Measurements from ENCODE around the gene SLC8A1. TPM values are rescaled to one million over a fixed set of nuclear protein-coding genes. Genes with fewer than 3 reads are reported as not detected.

SLC8A1 gene
- total and polyA plus RNA-seq, 5 experiments from 2014 or later, result 0.22 to 0.34 TPM; not detected in 3

DNA sequence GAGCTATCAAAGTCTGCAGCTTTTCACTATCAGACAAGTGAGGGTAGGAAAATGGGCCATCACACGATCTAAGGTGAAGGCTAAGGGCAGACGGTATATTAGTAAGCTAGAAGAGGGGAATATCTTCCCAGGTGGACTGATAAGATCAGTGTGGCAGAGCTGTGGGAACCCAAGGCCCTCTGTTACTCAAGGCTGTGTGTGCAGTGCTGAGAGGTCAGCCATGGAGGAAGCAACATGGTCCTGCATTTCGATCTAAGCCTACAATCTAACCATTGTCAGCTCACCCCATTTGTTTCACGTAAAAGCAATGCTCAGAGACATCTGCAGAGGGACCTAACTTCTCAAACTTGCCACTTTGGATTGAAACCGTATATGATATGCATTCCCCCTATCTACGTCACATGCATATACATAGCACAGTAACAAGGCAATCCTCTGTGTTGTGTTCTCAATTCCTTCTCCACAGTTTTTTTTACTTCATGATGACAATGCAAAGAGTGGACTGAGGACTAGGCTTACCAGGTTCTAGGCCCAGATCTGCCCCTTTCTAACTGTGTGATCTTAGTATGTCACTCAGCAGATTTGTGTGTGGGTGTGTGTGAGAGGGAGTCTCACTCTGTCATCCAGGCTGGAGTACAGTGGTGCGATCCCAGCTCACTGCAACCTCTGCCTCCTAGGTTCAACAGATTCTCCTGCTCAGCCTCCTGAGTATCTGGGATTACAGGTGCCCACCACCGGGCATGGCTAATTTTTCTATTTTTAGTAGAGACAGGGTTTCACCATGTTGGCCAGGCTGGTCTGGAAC is 45.2 kb downstream of the SLC8A1 start:
- ATAC-seq (no peak), DNase-seq (no peak)
- no peak overlapping the region for H3K27ac Mint-ChIP-seq
- peaks cover 0 to 3% (median 0%) of the 10 kb centered on the region in 9 donors for H3K9me3 Mint-ChIP-seq
- peaks cover 0 to 7% (median 0%) of the 10 kb centered on the region in 5 donors for H3K27me3 Mint-ChIP-seq
- no peaks in the 10 kb centered on the region for H3K36me3 Mint-ChIP-seq
- H3K4me3 Mint-ChIP-seq, result no peak overlapping the region
- POLR2A ChIA-PET, result no interaction called here
- no peaks in the 10 kb centered on the region for H3K4me1 Mint-ChIP-seq

DNA sequence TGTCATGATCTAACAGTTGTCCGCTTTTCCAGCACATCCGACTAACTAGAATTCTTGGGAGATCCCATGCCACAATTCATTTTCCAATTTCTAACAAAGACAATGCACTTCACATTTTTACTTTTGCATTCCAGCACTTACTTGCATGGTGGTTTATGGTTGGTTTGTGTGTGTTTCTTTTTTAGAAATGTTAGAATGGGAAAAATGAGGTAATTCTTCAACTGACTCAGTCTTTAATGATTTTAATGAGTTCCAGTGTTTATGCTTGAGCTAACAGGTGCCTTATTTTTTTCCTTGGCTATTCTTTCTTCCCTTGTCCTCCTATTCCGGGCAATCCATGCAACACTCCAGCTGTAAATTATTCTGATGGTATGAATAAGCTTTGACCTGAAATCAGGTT is 46.4 kb downstream of the SLC8A1 start:
- peaks cover 0 to 3% (median 0%) of the 10 kb centered on the region in 9 donors for H3K9me3 Mint-ChIP-seq
- POLR2A ChIA-PET, result no interaction called here

DNA sequence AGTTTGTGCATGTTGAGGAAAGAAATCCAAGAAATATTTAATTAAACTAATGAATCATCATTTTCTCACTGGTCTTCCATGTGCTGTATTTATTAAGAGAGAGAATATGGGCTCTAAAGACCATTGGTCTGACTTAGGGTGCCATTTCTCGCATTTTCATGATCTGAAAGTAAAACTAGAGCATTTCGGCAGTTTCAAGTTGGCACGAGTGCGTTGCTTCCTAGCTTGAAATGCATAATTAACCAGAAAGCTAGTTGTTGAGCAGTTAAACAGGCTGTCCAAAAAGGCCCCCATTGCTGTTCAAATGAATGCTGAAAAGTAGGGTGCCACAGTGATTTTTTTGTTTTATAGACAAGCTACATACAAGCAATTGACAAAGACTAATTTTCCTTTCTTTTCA is 47.4 kb downstream of the SLC8A1 start:
- H3K27ac Mint-ChIP-seq, result no peak overlapping the region
- peaks cover 0 to 3% (median 0%) of the 10 kb centered on the region in 9 donors for H3K9me3 Mint-ChIP-seq
- no peaks in the 10 kb centered on the region for H3K36me3 Mint-ChIP-seq
- peaks cover 0 to 2% (median 0%) of the 10 kb centered on the region in 4 donors for H3K4me1 Mint-ChIP-seq
- H3K27me3 Mint-ChIP-seq, result peaks cover 0 to 15% (median 0%) of the 10 kb centered on the region in 5 donors
- ATAC-seq (no peak), DNase-seq (no peak)
- POLR2A ChIA-PET, result no interaction called here
- H3K4me3 Mint-ChIP-seq, result no peak overlapping the region

More for the DNA sequence above, 46.4 kb downstream of the SLC8A1 start:
- DNase-seq, result no peak
- H3K27me3 Mint-ChIP-seq, result peaks cover 0 to 8% (median 0%) of the 10 kb centered on the region in 5 donors
- no peak overlapping the region for H3K4me3 Mint-ChIP-seq
- no peak overlapping the region for H3K27ac Mint-ChIP-seq
- ATAC-seq, result no peak
- peaks cover 0 to 2% (median 0%) of the 10 kb centered on the region in 4 donors for H3K4me1 Mint-ChIP-seq
- H3K36me3 Mint-ChIP-seq, result no peaks in the 10 kb centered on the region

DNA sequence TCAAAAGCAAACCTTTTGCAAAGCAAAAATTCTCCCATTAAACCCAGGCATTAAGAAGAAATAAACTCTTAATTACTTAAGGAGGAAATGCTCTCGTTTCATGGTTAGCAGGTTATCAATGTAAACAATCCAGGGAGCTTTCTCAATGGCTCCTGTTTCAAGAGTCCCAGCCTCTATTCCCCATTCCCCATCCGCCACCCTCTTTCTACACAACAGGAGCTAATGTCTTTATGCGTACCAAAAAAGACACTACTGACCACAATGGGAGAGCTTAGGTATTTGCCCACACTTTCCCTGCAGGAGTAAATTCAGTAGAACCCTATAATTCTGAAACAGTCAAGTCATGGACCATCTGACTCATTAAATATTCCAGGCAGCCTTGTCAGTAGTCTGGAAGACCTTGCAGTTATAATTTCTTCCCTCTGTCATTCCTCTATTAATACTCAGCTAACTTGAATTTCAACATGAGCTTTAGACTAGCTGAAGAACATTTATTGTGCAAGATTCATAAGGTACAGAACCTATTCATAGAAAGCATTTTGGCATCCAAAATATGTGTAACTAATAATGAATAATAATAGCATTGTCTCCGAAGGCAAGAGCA is 48.6 kb downstream of the SLC8A1 start:
- ATAC-seq (no peak), DNase-seq (no peak)
- H3K4me3 Mint-ChIP-seq, result no peak overlapping the region
- H3K9me3 Mint-ChIP-seq, result peaks cover 0 to 3% (median 0%) of the 10 kb centered on the region in 9 donors
- POLR2A ChIA-PET, result no interaction called here
- peaks cover 0 to 15% (median 0%) of the 10 kb centered on the region in 5 donors for H3K27me3 Mint-ChIP-seq
- H3K27ac Mint-ChIP-seq, result no peak overlapping the region
- peaks cover 0 to 2% (median 0%) of the 10 kb centered on the region in 4 donors for H3K4me1 Mint-ChIP-seq
- H3K36me3 Mint-ChIP-seq, result no peaks in the 10 kb centered on the region

DNA sequence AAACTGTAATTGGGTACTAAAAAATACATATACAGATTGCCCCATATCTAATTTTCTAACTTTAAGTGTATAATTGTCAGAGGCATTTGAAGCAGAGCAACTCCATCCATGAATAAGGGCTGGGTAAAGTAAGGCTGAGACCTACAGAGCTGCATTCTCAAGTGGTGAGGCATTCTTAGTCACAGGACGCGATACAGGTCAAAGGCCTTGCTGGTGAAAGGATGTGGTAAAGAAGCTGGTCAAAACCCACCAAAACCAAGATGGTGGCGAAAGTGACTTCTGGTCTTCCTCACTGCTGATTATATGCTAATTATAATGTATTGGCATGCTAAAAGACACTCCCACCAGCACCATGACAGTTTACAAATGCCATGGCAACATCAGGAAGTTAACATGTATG is 50.0 kb downstream of the SLC8A1 start:
- Mint-ChIP-seq H3K9me3 (peaks cover 0 to 3% (median 0%) of the 10 kb centered on the region in 9 donors), H3K4me1 (peaks cover 0 to 2% (median 0%) of the 10 kb centered on the region in 4 donors), H3K27ac (no peak overlapping the region), H3K36me3 (no peaks in the 10 kb centered on the region), H3K4me3 (no peak overlapping the region), H3K27me3 (peaks cover 0 to 10% (median 0%) of the 10 kb centered on the region in 5 donors)
- POLR2A ChIA-PET, result no interaction called here
- ATAC-seq, result no peak
- no peak for DNase-seq

DNA sequence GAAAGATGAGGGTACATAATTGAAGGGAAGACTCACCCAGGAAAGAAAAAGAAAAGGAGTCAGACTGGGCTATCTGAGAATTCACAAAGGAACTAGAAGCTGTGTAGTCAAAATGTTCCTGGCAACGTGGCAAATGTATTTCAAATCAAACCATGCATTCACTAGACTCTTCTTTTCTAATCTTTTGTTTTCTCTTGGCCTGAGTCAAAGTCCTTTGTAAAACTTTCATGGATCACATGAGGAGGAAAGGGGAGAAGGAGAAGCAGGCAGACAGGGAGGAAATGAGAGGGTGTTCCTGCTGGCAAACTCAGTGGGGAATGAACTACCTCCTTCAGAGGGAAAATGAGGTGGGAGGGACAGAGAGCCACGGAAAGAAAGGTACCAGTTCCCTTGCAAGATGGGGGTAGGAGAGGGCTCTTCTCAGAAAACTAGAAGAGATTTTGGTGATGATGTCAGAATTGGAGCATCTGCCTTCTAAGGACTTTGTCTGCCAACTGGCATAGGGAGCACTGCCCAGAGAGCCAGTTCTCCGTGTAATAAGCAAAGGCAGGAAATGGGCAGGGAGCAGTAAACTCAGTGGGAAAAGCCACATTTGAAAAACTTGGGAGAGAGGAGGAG is 51.4 kb downstream of the SLC8A1 start:
- H3K27ac Mint-ChIP-seq, result no peak overlapping the region
- no peaks in the 10 kb centered on the region for H3K9me3 Mint-ChIP-seq
- peaks cover 0 to 2% (median 0%) of the 10 kb centered on the region in 4 donors for H3K4me1 Mint-ChIP-seq
- H3K27me3 Mint-ChIP-seq, result peaks cover 0 to 7% (median 0%) of the 10 kb centered on the region in 5 donors
- POLR2A ChIA-PET, result no interaction called here
- DNase-seq, result no peak
- no peak overlapping the region for H3K4me3 Mint-ChIP-seq
- no peaks in the 10 kb centered on the region for H3K36me3 Mint-ChIP-seq
- ATAC-seq, result no peak

DNA sequence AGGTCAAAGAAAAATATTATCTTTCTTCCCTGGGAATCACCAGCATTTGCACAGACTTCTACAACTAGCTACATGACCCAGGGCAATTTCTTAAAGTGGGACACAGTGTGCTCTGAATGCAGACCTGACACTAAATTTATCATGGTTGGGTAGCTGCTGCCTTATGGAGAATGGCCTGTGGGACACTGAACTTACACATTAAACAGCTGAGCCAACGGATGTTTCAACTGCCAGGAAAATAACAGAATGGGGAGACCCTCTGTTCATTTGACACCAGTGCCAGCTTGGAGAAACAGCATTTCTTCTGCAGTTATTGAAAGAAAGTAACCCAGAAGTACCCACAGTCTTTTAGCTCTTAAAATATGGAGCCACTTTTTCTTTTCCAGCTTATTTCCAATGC is 54.1 kb downstream of the SLC8A1 start:
- POLR2A ChIA-PET, result no interaction called here
- DNase-seq, result no peak
- Mint-ChIP-seq H3K27me3 (peaks cover 0 to 7% (median 0%) of the 10 kb centered on the region in 5 donors), H3K4me1 (peaks cover 0 to 3% (median under 1%) of the 10 kb centered on the region in 4 donors), H3K36me3 (no peaks in the 10 kb centered on the region), H3K4me3 (no peak overlapping the region), H3K9me3 (no peaks in the 10 kb centered on the region), H3K27ac (no peak overlapping the region)
- ATAC-seq, result no peak

DNA sequence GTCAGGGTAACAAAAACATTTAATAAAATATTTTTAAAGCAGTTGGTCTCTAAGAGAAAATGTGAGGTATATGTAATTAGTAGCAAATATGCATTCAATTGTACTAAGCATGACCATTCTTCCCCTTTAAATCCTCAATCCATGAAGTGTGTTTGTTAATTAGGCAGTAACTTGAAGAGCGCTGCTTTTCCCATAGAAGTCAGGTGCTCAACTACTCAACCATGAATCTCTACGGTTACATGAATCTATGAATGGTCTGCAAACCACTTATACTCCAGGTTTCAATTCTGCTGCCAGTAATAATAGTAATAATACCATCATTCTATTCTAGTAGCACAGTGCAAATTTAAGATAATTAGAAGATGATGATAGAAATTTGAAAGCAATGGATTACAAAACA is 55.8 kb downstream of the SLC8A1 start:
- H3K4me1 Mint-ChIP-seq, result peaks cover 0 to 3% (median under 1%) of the 10 kb centered on the region in 4 donors
- peaks cover 0 to 13% (median 0%) of the 10 kb centered on the region in 5 donors for H3K27me3 Mint-ChIP-seq
- no peaks in the 10 kb centered on the region for H3K36me3 Mint-ChIP-seq
- ATAC-seq (no peak), DNase-seq (no peak)
- H3K27ac Mint-ChIP-seq, result no peak overlapping the region
- H3K9me3 Mint-ChIP-seq, result peaks cover 0 to 6% (median 0%) of the 10 kb centered on the region in 9 donors
- POLR2A ChIA-PET, result no interaction called here
- H3K4me3 Mint-ChIP-seq, result no peak overlapping the region

DNA sequence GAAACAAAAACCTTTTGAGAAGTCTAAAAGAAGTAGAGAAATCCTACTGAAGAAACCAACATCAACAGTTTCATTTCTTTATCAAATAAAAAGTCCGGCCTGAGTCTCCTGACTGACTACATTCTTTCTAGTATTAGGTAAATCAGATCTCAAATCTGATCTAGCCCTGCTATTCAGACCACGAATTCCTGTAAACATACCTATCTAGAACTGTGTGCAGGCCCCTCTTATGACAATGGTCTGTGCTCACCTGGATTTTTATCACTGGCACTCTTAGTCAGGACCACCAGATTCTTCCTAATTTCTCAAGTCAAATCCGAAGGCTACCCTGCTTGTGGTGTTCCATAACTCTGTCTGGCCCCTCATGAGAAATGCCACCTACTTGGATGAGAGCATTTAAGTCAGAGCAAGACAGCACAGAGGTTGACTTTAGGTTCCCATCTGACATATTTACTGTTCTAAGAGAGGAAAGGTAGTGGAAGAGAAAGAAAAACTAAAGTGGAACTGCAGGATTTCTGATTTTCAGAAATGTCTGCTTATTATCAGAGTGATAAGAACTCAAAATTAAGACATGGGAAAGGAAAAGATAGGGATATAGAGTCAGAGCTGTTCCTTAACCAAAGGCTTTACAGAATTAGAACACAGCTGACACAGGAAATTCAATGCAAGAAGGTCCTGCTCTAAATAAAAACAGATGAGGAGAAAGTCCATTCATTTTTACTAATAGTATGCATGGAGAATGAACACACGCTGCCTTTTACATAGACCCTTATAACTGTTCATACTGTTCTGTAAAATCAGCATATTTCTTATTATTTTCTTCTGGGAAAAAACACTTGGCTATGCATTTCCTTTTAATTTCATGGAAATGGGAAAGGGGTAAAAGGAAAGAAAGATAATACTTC is 56.5 kb downstream of the SLC8A1 start:
- ATAC-seq, result no peak
- no peak for DNase-seq
- H3K4me1 Mint-ChIP-seq, result peaks cover 0 to 3% (median 0%) of the 10 kb centered on the region in 4 donors
- POLR2A ChIA-PET, result no interaction called here
- peaks cover 0 to 11% (median 0%) of the 10 kb centered on the region in 5 donors for H3K27me3 Mint-ChIP-seq
- no peak overlapping the region for H3K4me3 Mint-ChIP-seq
- no peak overlapping the region for H3K27ac Mint-ChIP-seq
- no peaks in the 10 kb centered on the region for H3K36me3 Mint-ChIP-seq
- peaks cover 0 to 6% (median 0%) of the 10 kb centered on the region in 9 donors for H3K9me3 Mint-ChIP-seq

DNA sequence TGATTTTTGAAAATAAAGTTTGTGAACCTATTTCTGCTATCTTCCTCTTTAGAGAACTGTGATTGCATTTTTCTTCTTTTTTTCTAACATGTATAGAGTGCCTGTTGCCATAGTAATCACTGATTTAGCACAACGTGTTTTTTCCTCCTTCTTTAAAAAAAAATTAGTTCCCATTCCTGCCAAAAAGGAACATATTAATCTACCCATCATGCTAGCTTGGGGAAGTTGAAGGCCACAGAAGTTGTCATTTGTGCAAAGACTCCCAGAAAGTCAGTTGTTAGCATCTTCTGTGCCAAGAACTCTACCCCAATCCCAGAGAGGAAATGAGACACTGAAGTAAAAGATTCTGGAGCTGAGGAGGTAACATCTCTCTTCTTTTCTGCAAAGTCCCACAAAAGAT is 57.3 kb downstream of the SLC8A1 start:
- POLR2A ChIA-PET, result no interaction called here
- peaks cover 0 to 3% (median 0%) of the 10 kb centered on the region in 4 donors for H3K4me1 Mint-ChIP-seq
- H3K4me3 Mint-ChIP-seq, result no peak overlapping the region
- ATAC-seq, result no peak
- H3K9me3 Mint-ChIP-seq, result peaks cover 0 to 6% (median 0%) of the 10 kb centered on the region in 9 donors
- no peak overlapping the region for H3K27ac Mint-ChIP-seq
- DNase-seq, result no peak
- H3K27me3 Mint-ChIP-seq, result peaks cover 0 to 5% (median 0%) of the 10 kb centered on the region in 5 donors
- no peaks in the 10 kb centered on the region for H3K36me3 Mint-ChIP-seq

DNA sequence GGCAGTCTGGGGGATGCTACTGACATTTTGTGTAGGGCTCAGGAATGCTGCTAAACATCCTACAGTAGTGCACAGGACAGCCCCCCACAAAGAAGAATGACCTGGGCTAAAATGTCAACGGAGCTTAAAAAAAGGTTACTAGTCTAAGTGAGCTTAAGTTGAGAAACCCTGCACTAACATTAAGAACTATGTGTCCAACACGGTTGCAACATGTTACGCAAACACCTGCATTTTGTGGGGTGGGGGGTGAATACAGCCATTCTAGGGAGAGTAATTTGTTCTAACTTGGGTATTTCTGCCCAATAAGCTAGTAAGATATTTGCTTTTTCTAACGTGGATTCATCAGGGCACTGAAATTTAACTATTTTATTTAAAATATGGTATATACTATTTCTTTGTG is 57.9 kb downstream of the SLC8A1 start:
- no peak overlapping the region for H3K4me3 Mint-ChIP-seq
- H3K27ac Mint-ChIP-seq, result no peak overlapping the region

DNA sequence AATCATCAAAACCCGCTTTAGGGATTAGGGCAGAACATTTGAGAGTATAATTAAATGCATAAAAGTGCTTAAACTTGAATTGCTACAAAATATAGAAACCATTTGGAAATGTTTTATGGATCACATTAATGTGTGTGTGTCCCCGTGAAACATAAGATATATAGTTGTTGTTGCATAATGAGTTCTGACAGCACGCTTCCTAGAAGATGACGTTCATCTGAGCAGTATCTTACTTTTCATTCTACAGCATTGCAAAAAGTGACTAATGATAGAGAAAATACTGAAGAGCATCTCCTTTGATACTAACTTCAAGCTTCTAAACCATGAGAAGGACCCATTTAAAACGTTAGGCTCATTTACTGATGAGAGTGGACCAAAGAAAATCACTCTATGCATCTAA is 63.7 kb downstream of the SLC8A1 start:
- POLR2A ChIA-PET, result no interaction called here
- Mint-ChIP-seq H3K4me1 (no peaks in the 10 kb centered on the region), H3K27me3 (peaks cover 0 to 5% (median 0%) of the 10 kb centered on the region in 5 donors), H3K36me3 (no peaks in the 10 kb centered on the region), H3K4me3 (no peak overlapping the region), H3K9me3 (peaks cover 0 to 6% (median 0%) of the 10 kb centered on the region in 9 donors), H3K27ac (no peak overlapping the region)
- DNase-seq, result no peak
- ATAC-seq, result no peak

More for the DNA sequence above, 57.9 kb downstream of the SLC8A1 start:
- ATAC-seq, result no peak
- Mint-ChIP-seq H3K4me1 (peaks cover 0 to 3% (median 0%) of the 10 kb centered on the region in 4 donors), H3K27me3 (peaks cover 0 to 5% (median 0%) of the 10 kb centered on the region in 5 donors), H3K36me3 (no peaks in the 10 kb centered on the region), H3K9me3 (peaks cover 0 to 6% (median 0%) of the 10 kb centered on the region in 9 donors)
- DNase-seq, result no peak
- POLR2A ChIA-PET, result no interaction called here

All from naive thymus-derived CD8-positive, alpha-beta T cell (primary cell).